Measurements from ENCODE around the gene HK1. TPM values are rescaled to one million over a fixed set of nuclear protein-coding genes. Genes with fewer than 3 reads are reported as not detected.

The HK1 gene
- total RNA-seq, 6 experiments from 2014 or later, result 149 to 158 (median 155) TPM

DNA sequence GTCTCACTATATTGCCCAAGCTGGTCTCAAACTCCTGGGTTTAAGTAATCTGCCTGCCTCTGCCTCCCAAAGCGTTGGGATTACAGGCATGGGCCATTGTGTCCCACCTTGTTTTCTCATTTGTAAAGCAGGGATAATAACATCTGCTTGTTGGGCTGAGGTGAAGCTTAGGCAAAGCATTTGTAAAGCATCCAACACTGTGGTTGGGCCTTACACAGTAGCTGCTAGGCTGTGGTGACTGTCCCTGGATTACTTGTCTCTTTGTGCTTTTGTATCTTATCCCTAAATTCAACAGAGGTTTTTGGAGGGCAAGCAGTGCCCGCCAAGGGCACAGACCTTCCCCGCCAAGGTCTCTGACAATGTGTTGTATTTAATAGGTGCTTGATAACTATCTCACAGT, 43.8 kb upstream of the HK1 start:
- H3K27me3 Mint-ChIP-seq (ENCODE audit: insufficient read depth), result peaks cover 2% of the 10 kb centered on the region
- no peak for DNase-seq
- TF ChIP-seq, protein P1, sequence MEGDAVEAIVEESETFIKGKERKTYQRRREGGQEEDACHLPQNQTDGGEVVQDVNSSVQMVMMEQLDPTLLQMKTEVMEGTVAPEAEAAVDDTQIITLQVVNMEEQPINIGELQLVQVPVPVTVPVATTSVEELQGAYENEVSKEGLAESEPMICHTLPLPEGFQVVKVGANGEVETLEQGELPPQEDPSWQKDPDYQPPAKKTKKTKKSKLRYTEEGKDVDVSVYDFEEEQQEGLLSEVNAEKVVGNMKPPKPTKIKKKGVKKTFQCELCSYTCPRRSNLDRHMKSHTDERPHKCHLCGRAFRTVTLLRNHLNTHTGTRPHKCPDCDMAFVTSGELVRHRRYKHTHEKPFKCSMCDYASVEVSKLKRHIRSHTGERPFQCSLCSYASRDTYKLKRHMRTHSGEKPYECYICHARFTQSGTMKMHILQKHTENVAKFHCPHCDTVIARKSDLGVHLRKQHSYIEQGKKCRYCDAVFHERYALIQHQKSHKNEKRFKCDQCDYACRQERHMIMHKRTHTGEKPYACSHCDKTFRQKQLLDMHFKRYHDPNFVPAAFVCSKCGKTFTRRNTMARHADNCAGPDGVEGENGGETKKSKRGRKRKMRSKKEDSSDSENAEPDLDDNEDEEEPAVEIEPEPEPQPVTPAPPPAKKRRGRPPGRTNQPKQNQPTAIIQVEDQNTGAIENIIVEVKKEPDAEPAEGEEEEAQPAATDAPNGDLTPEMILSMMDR (IDR thresholded peaks at IDR 0.05), result no peak
- no peak overlapping the region for H3K4me3 Mint-ChIP-seq
- H3K9me3 Mint-ChIP-seq, result no peaks in the 10 kb centered on the region
- H3K27ac Mint-ChIP-seq, result no peak overlapping the region
- H3K4me1 Mint-ChIP-seq (ENCODE audit: low read depth), result peaks cover 40% of the 10 kb centered on the region
- H3K36me3 Mint-ChIP-seq (ENCODE audit: low read depth), result no peaks in the 10 kb centered on the region

DNA sequence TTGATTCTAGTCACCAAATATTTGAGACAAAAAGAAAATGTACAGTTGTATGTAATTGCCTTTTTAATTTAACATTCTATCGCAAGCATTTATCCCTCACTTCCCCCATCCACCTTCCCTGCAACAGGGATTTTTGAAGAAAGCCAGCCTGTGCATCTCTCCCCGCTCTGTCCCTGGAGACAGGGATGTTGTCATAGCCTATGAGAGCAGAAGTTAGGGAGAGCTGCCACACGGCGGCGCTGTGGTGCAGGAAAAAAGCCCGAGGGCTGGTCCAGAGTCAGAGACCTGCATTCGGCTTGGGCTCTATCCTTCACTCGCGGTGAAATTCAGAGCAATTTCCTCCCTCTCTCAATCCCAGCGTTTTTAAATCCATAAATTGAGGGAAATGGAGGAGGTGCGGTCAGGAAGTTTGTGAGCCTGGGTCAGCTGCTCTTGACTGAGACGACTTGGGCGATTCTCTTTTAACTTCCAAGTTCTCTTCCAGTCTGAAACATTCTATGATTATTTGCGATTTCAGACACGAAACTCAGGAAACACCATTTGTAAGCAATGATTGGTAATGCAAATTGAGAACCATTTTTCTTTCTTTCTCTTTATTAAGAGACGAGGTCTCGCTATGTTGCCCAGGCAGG, 40.7 kb upstream of the HK1 start:
- Mint-ChIP-seq H3K27me3 (ENCODE audit: insufficient read depth) (peaks cover 1% of the 10 kb centered on the region), H3K27ac (no peak overlapping the region), H3K4me1 (ENCODE audit: low read depth) (peaks cover 46% of the 10 kb centered on the region), H3K36me3 (ENCODE audit: low read depth) (no peaks in the 10 kb centered on the region), H3K9me3 (no peaks in the 10 kb centered on the region), H3K4me3 (no peak overlapping the region)
- TF ChIP-seq, protein P1 (IDR thresholded peaks at IDR 0.05), result peak; percentile 99
- DNase-seq, result peak; percentile 68

DNA sequence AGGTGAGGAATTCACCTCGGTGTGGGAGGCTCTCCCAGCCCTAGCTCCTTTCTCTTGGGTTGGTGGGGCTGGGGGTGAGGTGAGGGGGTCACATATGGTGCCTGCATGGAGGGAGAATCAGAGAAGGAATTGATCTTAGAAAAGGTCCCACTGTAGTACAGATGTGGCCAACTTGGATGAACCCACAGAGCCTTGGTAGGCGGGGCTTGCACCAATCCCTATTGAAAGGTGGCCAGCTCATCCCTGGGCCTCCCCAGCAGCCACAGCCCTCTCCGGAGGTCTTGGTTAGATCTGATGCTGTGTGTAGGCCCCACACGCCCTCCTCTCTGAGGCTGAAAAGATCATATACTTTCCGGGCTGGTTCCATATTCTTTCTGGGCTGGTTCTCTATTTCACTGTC, 39.2 kb upstream of the HK1 start:
- peaks cover 38% of the 10 kb centered on the region for H3K4me1 Mint-ChIP-seq (ENCODE audit: low read depth)
- H3K4me3 Mint-ChIP-seq, result no peak overlapping the region
- TF ChIP-seq, protein P1 (IDR thresholded peaks at IDR 0.05), result no peak
- H3K36me3 Mint-ChIP-seq (ENCODE audit: low read depth), result no peaks in the 10 kb centered on the region
- no peak for DNase-seq
- H3K9me3 Mint-ChIP-seq, result no peaks in the 10 kb centered on the region
- no peak overlapping the region; the same call in 1 of the 2 replicates for H3K27ac Mint-ChIP-seq
- H3K27me3 Mint-ChIP-seq (ENCODE audit: insufficient read depth), result peaks cover 1% of the 10 kb centered on the region

DNA sequence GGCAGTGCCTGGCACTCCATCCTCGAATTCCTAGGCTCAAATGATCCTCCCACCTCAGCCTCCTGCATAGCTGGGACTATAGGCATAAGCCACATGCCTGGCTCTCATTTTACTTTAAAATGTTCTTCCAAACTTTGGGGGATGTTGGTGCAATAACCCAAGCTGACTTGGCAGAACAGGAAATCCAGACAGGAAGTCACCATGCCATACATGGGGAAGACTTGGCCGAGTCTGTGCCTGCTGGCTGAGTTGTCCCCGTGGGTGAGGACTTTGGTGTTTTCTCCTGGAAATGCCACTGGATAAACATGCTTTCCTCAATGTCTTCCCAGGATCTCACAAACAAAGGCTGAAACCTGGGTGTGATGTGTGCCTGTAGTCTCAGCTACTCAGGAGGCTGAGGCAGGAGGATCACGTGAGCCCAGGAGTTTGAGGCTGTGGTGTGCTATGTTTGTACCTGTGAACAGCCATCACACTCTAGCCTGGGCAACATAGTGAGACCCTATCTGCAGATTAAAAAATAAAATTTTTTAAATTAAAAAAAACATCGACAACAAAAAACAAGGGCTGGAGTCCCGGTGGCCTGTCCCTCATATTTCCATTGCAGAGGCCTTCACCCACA, 38.4 kb upstream of the HK1 start:
- H3K36me3 Mint-ChIP-seq (ENCODE audit: low read depth), result no peaks in the 10 kb centered on the region
- TF ChIP-seq, protein P1 (IDR thresholded peaks at IDR 0.05), result no peak
- H3K9me3 Mint-ChIP-seq, result no peaks in the 10 kb centered on the region
- H3K4me3 Mint-ChIP-seq, result no peak overlapping the region
- peak overlapping the region; percentile 62 for H3K27ac Mint-ChIP-seq
- peaks cover 38% of the 10 kb centered on the region for H3K4me1 Mint-ChIP-seq (ENCODE audit: low read depth)
- H3K27me3 Mint-ChIP-seq (ENCODE audit: insufficient read depth), result peaks cover 1% of the 10 kb centered on the region
- no peak for DNase-seq

DNA sequence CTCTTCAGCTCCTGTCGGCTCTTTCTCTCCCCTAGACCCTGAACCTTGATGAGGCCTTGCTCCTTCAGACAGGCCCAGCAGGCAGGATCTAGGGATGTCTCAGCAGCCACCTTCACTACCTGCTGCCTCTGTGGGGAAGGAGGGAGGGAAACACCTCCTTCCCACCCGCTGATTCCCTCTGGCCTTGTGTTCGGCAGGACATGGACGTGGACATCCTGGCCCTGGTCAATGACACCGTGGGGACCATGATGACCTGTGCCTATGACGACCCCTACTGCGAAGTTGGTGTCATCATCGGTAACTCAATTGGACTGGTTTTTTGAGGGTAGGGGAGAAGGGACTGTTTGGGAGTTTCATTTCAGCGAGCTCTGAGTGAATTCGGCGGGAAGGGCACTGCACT, 37.8 kb upstream of the HK1 start:
- H3K36me3 Mint-ChIP-seq (ENCODE audit: low read depth), result no peaks in the 10 kb centered on the region
- no peak for DNase-seq
- peaks cover 1% of the 10 kb centered on the region for H3K27me3 Mint-ChIP-seq (ENCODE audit: insufficient read depth)
- TF ChIP-seq, protein P1 (IDR thresholded peaks at IDR 0.05), result no peak
- no peak overlapping the region for H3K4me3 Mint-ChIP-seq
- H3K27ac Mint-ChIP-seq, result peak overlapping the region; percentile 7; the same call in 1 of the 2 replicates
- H3K4me1 Mint-ChIP-seq (ENCODE audit: low read depth), result peaks cover 38% of the 10 kb centered on the region
- no peaks in the 10 kb centered on the region for H3K9me3 Mint-ChIP-seq

Measured in HFFc6 (cell line).